Muscle layer of colon (tissue), 2 donors: ENCODE data around the gene DDX27.
A peak's percentile ranks its signal among the peaks of the same experiment; 100 is the strongest.
"Not testable (repeated sequence)": the region's sequence is repeated elsewhere in the genome, so short reads cannot be mapped to it uniquely, and the experiment has no call there.

Experiments used
- H3K27ac ChIP-seq: one replicate; pipeline ENCODE4 v1.7.0; 2013; ENCODE audit warnings: low read depth, mild to moderate bottlenecking, low read length, moderate library complexity
- H3K27me3 ChIP-seq, 2 donors: one replicate each; pipeline ENCODE4 v1.7.0; 2013; ENCODE audit warnings: low read length in 2 of 2, mild to moderate bottlenecking in 2 of 2; ENCODE audit not compliant: insufficient read depth in 2 of 2, control insufficient read depth in 1 of 2
- H3K36me3 ChIP-seq: one replicate; pipeline ENCODE4 v1.7.0; 2013; ENCODE audit warnings: mild to moderate bottlenecking, low read length; ENCODE audit not compliant: insufficient read depth
- H3K4me1 ChIP-seq: one replicate; pipeline ENCODE4 v1.7.0; 2013; ENCODE audit warnings: mild to moderate bottlenecking, low read length; ENCODE audit not compliant: insufficient read depth
- H3K4me3 ChIP-seq, 2 donors: one replicate each; pipeline ENCODE4 v1.7.0; 2013; ENCODE audit warnings: low read length in 2 of 2, low read depth in 1 of 2, mild to moderate bottlenecking in 1 of 2, moderate library complexity in 1 of 2
- H3K9ac ChIP-seq: one replicate; pipeline ENCODE4 v1.7.0; 2013; ENCODE audit warnings: low read length
- H3K9me3 ChIP-seq: one replicate; pipeline ENCODE4 v1.7.0; 2013; ENCODE audit warnings: mild to moderate bottlenecking, low read length
- donor health status: abdominal sarcoma.
- donor health status: Adenocarcinoma of cecum.

The DDX27 gene

DNA sequence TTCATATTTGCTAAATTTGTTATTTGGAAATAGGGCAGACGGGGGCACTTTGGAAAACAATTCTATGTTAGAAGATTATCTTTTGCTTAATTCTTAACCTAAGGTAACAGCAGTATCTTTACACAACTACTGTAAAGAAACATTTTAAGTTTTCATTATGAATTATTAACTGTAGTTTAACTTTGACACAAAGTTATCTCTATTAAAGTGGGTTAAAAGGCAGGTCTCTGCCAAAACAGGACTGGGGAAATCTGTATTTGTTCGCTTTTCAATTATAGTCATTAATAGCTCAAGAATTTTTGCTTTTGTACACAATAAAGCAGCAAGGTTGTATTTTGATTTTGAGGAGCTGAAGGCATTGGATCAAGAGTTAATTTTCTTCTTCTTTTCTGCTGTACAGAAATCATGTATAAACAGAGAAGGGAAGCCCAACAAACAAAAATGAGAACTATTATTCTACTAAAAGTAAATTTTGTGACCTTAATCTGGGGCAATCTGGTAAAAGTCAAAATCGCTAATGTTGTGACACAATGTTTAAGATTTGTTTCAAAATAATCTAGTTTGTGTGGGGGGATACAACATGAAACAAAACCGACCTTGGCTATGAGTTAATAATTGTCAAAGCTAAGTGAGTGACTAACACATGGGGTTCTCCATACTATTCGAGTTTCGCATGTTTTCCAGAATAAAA lies 34.0 kb upstream of the DDX27 start:
- no peaks in the 10 kb centered on the region for H3K27me3 ChIP-seq
- H3K4me1 ChIP-seq = peaks cover 24% of the 10 kb centered on the region
- H3K9ac ChIP-seq = no peak overlapping the region
- H3K4me3 ChIP-seq = no peak overlapping the region
- no peak overlapping the region for H3K27ac ChIP-seq
- no peaks in the 10 kb centered on the region for H3K9me3 ChIP-seq
- no peaks in the 10 kb centered on the region for H3K36me3 ChIP-seq

DNA sequence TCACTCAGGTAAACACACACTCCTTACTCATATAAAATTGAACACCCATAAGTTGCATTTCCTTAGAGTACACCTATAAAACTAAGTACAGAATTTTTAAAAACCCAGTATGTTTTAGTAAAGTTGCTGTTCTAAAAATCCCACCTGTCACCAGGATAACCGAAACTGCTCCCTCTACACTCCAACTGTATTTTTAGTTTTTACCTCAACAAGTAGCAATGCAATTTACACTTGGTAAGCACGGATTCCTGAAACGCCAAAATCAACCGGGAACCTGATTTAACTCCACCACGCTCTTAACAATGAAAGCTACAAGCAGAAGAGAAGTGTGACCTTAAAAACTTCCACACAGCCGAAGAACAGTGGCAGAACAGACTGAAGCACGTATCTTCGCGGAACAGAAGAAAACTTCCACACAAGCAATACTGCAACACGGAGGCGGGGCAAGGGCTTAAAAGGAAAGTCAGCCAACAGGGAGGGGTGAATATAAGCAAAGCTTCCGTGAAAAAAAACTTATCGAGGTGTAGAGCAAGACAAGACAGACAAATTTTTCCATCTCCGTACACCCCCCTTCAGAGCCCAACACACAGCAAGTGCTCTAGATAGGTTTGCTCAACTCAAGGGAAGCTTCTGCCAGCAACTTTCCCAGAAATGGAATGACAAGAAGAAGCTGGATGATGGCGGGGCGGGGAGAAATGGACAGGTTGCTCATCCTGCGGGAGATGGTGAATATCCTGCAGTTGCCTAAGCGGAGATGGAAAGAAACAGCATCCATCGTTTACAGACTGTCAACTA lies 32.5 kb upstream of the DDX27 start:
- Histone ChIP-seq H3K36me3 (no peaks in the 10 kb centered on the region), H3K4me3 (peak overlapping the region; percentile 74 to 93), H3K9me3 (no peaks in the 10 kb centered on the region), H3K9ac (peak overlapping the region; percentile 89), H3K27me3 (no peaks in the 10 kb centered on the region), H3K27ac (peak overlapping the region; percentile 95), H3K4me1 (peaks cover 10% of the 10 kb centered on the region)

DNA sequence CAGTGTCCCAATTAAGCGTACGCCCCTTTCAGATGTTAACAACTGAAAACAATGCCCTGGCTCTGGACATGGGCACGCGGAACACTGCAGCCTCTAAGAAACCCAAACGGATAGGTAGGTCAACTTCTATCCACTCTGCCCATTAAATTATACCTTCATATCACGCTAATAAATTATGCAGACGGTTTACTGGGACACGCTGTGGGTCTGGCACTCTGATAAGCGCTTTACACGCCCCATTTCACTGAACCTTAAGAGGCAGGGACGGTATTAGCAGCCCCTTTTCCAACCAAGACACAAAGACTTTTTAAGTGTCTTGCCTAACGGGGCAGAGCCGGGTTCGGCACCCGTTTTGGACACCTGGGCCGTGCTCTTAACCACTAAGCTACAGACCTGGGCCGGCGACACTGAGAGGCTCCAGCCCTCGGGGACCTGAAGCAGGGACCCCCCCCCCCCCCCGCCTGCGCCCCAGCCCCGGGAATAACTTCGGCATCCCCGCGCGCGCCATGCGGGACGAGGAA lies 31.8 kb upstream of the DDX27 start:
- Histone ChIP-seq H3K4me3 (peak overlapping the region; percentile 74 to 93), H3K27ac (peak overlapping the region; percentile 95), H3K9ac (peak overlapping the region; percentile 89), H3K9me3 (no peaks in the 10 kb centered on the region), H3K36me3 (no peaks in the 10 kb centered on the region), H3K4me1 (peaks cover 10% of the 10 kb centered on the region), H3K27me3 (no peaks in the 10 kb centered on the region)

DNA sequence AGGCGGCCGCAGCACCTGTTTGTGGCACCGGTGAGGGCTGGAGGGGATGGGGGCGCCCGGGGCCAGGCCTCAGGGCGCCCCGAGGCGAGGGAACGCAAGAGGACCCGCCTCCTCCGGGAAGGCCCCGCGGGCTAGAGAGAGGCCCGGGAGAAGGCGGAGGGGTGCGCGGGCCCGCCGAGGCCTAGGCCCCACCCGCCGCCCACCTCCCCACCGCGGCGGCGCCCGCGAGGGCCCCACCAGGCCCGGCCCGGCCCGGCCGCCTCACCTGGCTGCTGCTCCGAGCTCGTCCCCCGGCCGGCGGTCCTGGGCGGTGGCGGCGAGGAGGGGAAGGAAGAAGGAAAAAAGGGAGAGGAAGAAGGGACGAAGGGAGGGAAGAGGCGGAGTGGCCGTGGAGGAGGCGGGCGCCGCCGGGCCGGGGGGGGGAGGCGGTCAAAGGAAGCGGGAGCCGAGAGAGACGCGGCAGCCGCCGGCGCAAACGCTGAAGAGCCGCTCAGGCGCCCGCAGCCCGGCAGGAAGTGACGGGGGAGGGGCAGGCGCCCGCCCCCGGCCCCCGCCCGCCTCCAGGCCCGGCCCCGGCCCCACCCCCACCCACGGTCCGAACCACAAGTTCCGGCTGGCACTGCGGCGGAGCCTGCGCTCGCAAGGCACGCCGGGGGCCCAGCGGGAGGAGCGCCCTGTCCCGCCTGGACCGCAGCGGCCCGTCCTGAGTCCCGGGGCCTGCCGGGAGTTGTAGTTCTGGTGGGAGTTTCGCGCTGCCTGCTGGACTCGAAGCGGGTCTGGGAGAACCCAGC lies 31.2 kb upstream of the DDX27 start, which contains the start of gene STAU1:
STAU1 (minus strand) TSS at position 484 of the 791 bp plus-strand sequence. CDS start 22,133 bp downstream, outside the sequence.
- H3K27me3 ChIP-seq = no peaks in the 10 kb centered on the region
- peak within 1 kb of the TSS; percentile 74 to 93 for H3K4me3 ChIP-seq
- H3K27ac ChIP-seq = peak within 1 kb of the TSS; percentile 95

DNA sequence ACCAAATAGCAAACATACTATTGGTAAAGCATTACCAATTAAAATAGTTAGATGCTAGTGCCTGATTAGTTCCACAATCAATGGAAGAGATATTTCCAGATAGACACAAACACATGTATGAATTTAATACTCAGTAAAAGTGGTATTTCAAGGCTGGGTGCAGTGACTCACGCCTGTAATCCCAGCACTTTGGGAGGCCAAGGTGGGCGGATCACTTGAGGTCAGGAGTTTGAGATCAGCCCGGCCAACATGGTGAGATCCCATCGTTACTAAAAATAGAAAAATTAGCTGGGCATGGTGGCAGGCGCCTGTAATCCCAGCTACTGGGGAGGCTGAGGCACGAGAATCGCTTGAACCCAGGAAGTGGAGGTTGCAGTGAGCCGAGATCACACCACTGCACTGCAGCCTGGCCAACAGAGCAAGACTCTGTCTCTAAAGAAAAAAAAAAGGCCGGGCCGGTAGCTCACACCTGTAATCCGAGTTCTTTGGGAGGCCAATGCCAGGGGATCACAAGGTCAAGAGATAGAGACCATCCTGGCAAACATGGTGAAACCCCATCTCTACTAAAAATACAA lies 26.2 kb upstream of the DDX27 start:
- H3K27me3 ChIP-seq, H3K36me3 ChIP-seq, H3K9me3 ChIP-seq, H3K4me3 ChIP-seq, H3K9ac ChIP-seq, H3K27ac ChIP-seq, H3K4me1 ChIP-seq: not testable (repeated sequence)

More for the DNA sequence above, 31.2 kb upstream of the DDX27 start, which contains the start of gene STAU1:
- Histone ChIP-seq H3K9ac (peak within 1 kb of the TSS; percentile 89), H3K36me3 (no peaks in the 10 kb centered on the region), H3K4me1 (peaks cover 10% of the 10 kb centered on the region), H3K9me3 (no peaks in the 10 kb centered on the region)

DNA sequence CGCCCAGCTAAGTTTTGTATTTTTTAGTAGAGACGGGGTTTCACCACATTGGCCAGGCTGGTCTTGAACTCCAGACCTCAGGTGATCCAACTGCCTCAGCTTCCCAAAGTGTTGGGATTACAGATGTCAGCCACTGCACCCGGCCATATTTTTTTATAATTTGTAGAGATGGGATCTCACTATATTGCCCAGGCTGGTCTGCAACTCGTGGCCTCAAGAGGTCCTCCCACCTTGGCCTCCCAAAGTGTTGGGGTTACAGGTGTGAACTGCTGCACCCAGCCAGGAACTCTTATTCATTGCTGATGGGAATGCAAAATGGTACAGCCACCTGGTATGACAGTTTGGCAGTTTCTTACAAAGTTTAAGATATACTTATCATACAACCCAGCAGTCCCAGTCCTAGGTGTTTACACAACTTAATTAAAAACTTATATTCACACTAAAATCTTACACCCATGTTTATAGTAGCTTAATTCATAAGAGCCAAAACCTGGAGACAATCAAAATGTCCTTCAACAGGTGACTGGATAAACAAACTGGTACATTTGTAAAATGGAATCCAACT lies 19.4 kb upstream of the DDX27 start:
- no peak overlapping the region for H3K27ac ChIP-seq
- H3K4me1 ChIP-seq = no peaks in the 10 kb centered on the region
- no peaks in the 10 kb centered on the region for H3K9me3 ChIP-seq
- no peaks in the 10 kb centered on the region for H3K36me3 ChIP-seq
- no peak overlapping the region for H3K9ac ChIP-seq
- no peak overlapping the region for H3K4me3 ChIP-seq
- no peaks in the 10 kb centered on the region for H3K27me3 ChIP-seq

DNA sequence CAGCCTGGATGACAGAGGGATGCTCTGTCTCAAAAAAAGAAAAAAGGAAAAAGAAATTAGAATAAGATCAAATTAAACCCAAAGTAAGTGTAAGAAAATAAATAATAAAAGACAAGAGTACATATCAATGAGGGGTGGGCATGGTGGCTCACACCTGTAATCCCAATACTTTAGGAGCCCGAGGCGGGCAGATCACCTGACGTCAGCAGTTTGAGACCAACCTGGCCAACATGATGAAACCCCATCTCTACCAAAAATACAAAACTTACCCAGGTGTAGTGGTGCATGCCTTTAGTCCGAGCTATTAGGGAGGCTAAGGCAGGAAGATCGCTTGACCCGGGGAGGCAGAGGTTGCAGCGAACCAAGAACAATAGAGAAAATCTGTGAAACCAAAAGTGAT lies 16.2 kb upstream of the DDX27 start:
- Histone ChIP-seq H3K27me3 (no peaks in the 10 kb centered on the region), H3K4me1 (no peaks in the 10 kb centered on the region), H3K4me3 (no peak overlapping the region)

DNA sequence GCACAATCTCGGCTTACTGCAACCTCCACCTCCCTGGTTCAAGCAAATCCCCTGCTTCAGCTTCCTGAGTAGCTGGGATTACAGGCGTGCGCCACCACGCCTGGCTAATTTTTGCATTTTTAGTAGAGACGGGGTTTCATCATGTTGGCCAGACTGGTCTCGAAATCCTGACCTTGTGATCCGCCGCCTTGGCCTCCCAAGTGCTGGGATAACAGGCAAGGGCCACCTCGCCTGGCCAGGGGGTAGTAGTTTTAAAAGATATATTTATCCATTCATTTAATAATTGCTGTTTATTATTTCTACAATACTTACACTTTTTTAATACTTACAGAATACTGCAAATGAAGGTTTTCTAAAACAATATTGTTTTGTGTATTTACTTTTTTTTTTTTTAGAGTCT lies 15.5 kb upstream of the DDX27 start:
- Histone ChIP-seq H3K9ac (no peak overlapping the region), H3K4me3 (no peak overlapping the region), H3K27me3 (no peaks in the 10 kb centered on the region), H3K27ac (no peak overlapping the region), H3K4me1 (no peaks in the 10 kb centered on the region), H3K9me3 (no peaks in the 10 kb centered on the region), H3K36me3 (no peaks in the 10 kb centered on the region)

More for the DNA sequence above, 16.2 kb upstream of the DDX27 start:
- Histone ChIP-seq H3K9me3 (no peaks in the 10 kb centered on the region), H3K9ac (no peak overlapping the region), H3K36me3 (no peaks in the 10 kb centered on the region), H3K27ac (no peak overlapping the region)

DNA sequence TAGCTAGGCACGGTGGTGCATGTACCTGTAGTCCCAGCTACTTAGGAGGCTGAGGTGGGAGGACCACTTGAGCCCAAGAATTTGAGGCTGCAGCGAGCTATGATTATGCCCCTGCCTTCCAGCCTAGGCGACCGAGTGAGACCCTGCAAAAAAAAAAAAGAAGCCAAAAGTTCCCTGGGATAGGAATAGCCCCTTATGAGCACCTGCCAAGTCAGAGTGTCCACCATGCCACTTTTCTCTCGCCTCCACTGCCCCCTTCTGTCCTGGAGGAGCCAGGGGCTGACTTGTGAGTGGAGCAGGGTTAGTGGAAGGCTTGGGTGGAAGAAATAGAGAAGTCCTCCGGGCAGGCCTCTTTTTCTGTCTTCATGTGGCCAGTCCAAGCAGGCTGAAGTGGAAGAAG lies 12.1 kb upstream of the DDX27 start:
- no peak overlapping the region for H3K9ac ChIP-seq
- H3K4me1 ChIP-seq = no peaks in the 10 kb centered on the region
- H3K27ac ChIP-seq = no peak overlapping the region
- H3K27me3 ChIP-seq = no peaks in the 10 kb centered on the region
- no peak overlapping the region for H3K4me3 ChIP-seq
- no peaks in the 10 kb centered on the region for H3K9me3 ChIP-seq
- no peaks in the 10 kb centered on the region for H3K36me3 ChIP-seq

DNA sequence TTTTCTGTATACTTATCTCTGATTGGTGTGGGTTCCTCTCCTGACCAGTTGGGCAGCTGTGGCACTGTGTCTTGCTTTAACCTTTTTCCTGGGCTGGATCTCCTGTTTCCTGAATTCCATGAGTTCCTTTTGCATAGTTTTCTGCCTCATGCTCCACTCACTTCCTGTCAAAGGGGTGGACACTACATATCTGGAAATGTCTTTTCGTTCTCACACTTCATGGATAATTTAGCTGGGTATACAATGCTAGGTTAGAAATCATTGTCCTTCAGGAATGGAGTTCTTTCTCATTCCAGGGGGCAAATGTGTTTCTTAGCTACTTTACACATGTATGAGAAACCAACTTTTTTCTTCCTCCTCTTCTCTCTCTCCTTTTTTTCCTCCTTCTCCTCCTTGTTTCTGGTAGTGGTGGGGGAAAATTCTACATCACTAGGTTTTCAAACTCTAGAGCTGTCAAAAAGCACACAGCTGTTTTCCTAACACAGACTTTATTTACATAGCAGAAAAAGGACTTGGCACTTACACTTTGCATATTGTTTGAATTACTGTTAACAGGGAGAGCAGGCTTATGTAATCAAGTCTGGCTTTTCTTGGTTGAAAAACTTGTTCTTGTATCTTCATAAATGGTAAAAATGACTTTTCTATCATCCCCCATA lies 9.0 kb upstream of the DDX27 start:
- Histone ChIP-seq H3K9me3 (no peaks in the 10 kb centered on the region), H3K9ac (no peak overlapping the region), H3K27me3 (no peaks in the 10 kb centered on the region), H3K4me3 (no peak overlapping the region), H3K27ac (no peak overlapping the region), H3K4me1 (no peaks in the 10 kb centered on the region), H3K36me3 (no peaks in the 10 kb centered on the region)
